MCF 10A (cell line): ENCODE data around the gene KLRD1. TPM values are rescaled to one million over a fixed set of nuclear protein-coding genes. Genes with fewer than 3 reads are reported as not detected.

Experiments
- BruUV-seq: library from RNA; stranded (reverse); fragments of 400-500 nt; replicated peaks from 2 replicates; lab custom pipeline; 2021; lab: Mats Ljungman, UMichigan
- CTCF ChIA-PET: fragments of 300-600 bp; sonication (Branson Sonifier 250); formaldehyde crosslinking; extraction: SDS; loops from one replicate; lab custom pipeline; 2021; ENCODE audit warnings: antibody characterized with exemption, inconsistent platforms; lab: Yijun Ruan, JAX
- POLR2A ChIA-PET: fragments of 300-600, 350-650 bp; sonication (Branson Sonifier 250); formaldehyde crosslinking; extraction: SDS; loops from one replicate; lab custom pipeline; 2020; ENCODE audit warnings: antibody characterized with exemption, inconsistent platforms; lab: Yijun Ruan, JAX
- DNase-seq: peaks from one replicate; pipeline ENCODE4 v3.0.0-alpha.2; 2018; ENCODE audit not compliant: unreplicated experiment
- H3K27ac Mint-ChIP-seq: one replicate; pipeline ENCODE4 v1.8.0; 2022; ENCODE audit warnings: mild to moderate bottlenecking, low read depth, mixed read lengths; ENCODE audit not compliant: unreplicated experiment
- H3K27me3 Mint-ChIP-seq: one replicate; pipeline ENCODE4 v1.8.0; 2022; ENCODE audit warnings: mixed read lengths; ENCODE audit not compliant: insufficient read depth, unreplicated experiment
- H3K36me3 Mint-ChIP-seq: one replicate; pipeline ENCODE4 v1.8.0; 2022; ENCODE audit warnings: mild to moderate bottlenecking, moderate library complexity, mixed read lengths; ENCODE audit not compliant: insufficient read depth, unreplicated experiment
- H3K4me1 Mint-ChIP-seq: one replicate; pipeline ENCODE4 v1.8.0; 2022; ENCODE audit warnings: mixed read lengths; ENCODE audit not compliant: insufficient read depth, unreplicated experiment
- H3K4me3 Mint-ChIP-seq: one replicate; pipeline ENCODE4 v1.8.0; 2022; ENCODE audit warnings: mild to moderate bottlenecking, moderate library complexity, mixed read lengths; ENCODE audit not compliant: unreplicated experiment
- H3K9me3 Mint-ChIP-seq: one replicate; pipeline ENCODE4 v1.8.0; 2022; ENCODE audit warnings: mixed read lengths; ENCODE audit not compliant: unreplicated experiment
- intact Hi-C: fragments of 100-400 bp; cut with micrococcal nuclease; formaldehyde crosslinking; loops from 2 replicates; pipeline ENCODE4 v1.14.1; 2022
- total RNA-seq: library from RNA; stranded (reverse); gene quantifications from 2 replicates; pipeline ENCODE4 v1.2.3, GENCODE V29; 2022
- TF ChIP-seq, protein P1 (sequence below): fragments of 200-600 bp; IDR thresholded peaks from one replicate; pipeline ENCODE4 v1.8.0; 2022; ENCODE audit warnings: antibody characterized with exemption, mild to moderate bottlenecking; ENCODE audit not compliant: unreplicated experiment

The KLRD1 gene
- total RNA-seq, 1 experiment from 2014 or later = not detected

DNA sequence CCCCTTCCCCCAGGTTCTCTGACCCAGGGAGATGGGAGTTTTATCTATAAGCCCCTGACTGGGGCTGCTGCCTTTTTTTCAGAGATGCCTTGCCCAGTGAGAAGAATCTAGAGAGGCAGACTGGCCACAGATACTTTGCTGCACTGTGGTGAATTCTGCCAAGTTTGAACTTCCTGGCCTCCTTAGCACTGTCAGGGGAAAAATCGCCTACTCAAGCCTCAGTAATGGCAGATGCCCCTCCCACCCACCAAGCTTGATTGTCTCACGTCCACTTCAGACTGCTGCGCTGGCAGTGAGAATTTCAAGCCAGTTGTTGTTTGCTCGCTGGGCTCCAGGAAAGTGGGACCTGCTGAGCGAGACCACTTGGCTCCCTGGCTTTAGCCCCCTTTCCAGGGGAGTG lies 50.5 kb downstream of the KLRD1 start:
- Mint-ChIP-seq H3K4me1 (peaks cover 22% of the 10 kb centered on the region), H3K27ac (no peak overlapping the region)

GRCh38 chr12:10358969-10359368 lies 51.3 kb downstream of the KLRD1 start:
- ChIA-PET POLR2A (no interaction called here), CTCF (interaction anchor here (0.6 kb wide), 2 partner anchors 37 to 122 kb away, joined by 3 read pairs; no protein-coding TSS in a partner anchor)
- no peak overlapping the region for H3K27ac Mint-ChIP-seq
- H3K4me3 Mint-ChIP-seq = no peak overlapping the region
- H3K27me3 Mint-ChIP-seq = no peaks in the 10 kb centered on the region
- H3K36me3 Mint-ChIP-seq = no peaks in the 10 kb centered on the region
- peaks cover 22% of the 10 kb centered on the region for H3K4me1 Mint-ChIP-seq
- DNase-seq = no peak
- intact Hi-C loops = no loop called here
- no TSS peak for BruUV-seq
- H3K9me3 Mint-ChIP-seq = no peaks in the 10 kb centered on the region
- TF ChIP-seq, protein P1, sequence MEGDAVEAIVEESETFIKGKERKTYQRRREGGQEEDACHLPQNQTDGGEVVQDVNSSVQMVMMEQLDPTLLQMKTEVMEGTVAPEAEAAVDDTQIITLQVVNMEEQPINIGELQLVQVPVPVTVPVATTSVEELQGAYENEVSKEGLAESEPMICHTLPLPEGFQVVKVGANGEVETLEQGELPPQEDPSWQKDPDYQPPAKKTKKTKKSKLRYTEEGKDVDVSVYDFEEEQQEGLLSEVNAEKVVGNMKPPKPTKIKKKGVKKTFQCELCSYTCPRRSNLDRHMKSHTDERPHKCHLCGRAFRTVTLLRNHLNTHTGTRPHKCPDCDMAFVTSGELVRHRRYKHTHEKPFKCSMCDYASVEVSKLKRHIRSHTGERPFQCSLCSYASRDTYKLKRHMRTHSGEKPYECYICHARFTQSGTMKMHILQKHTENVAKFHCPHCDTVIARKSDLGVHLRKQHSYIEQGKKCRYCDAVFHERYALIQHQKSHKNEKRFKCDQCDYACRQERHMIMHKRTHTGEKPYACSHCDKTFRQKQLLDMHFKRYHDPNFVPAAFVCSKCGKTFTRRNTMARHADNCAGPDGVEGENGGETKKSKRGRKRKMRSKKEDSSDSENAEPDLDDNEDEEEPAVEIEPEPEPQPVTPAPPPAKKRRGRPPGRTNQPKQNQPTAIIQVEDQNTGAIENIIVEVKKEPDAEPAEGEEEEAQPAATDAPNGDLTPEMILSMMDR = no peak

More for the DNA sequence above, 50.5 kb downstream of the KLRD1 start:
- H3K27me3 Mint-ChIP-seq = no peaks in the 10 kb centered on the region
- no peaks in the 10 kb centered on the region for H3K36me3 Mint-ChIP-seq
- H3K9me3 Mint-ChIP-seq = peaks cover under 1% of the 10 kb centered on the region
- no peak for DNase-seq
- ChIA-PET CTCF (interaction anchor here (0.6 to 0.7 kb wide), 2 partner anchors 157 to 207 kb away, joined by 3 read pairs; no protein-coding TSS in a partner anchor), POLR2A (interaction anchor here (1.1 kb wide), 1 partner anchor 39 kb away, joined by 5 read pairs; no protein-coding TSS in a partner anchor)
- intact Hi-C loops = no loop called here
- BruUV-seq = no TSS peak
- no peak overlapping the region for H3K4me3 Mint-ChIP-seq
- TF ChIP-seq, protein P1 = no peak

DNA sequence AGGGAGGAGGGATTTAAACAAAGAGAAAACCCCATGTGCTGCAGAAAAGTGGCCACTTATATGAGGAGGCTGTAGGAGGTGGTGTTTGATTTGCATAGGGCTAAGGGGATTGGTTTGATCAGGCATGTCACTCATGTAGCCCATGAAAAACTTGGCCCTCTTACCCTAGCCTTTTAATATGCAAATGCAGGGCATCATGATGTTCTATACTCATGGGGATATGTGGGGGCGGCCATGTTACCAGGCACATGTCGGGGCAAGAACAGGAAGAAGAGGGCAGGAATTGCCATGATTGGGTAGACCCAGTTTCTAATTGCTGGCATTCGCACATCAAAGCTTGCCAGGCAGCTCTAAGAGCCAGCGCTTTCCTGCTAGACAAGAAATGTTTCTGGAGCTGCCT lies 53.4 kb downstream of the KLRD1 start:
- CTCF ChIA-PET = interaction anchor here (1.0 kb wide), 1 partner anchor 125 kb away, joined by 4 read pairs; no protein-coding TSS in a partner anchor
- BruUV-seq = no TSS peak
- H3K4me1 Mint-ChIP-seq = peaks cover 22% of the 10 kb centered on the region
- no peaks in the 10 kb centered on the region for H3K9me3 Mint-ChIP-seq
- H3K27ac Mint-ChIP-seq = no peak overlapping the region
- TF ChIP-seq, protein P1 = no peak
- intact Hi-C loops = no loop called here
- DNase-seq = peak; percentile 61
- POLR2A ChIA-PET = interaction anchor here (0.6 to 1.9 kb wide), 6 partner anchors 11 to 364 kb away, joined by 3 to 10 read pairs (median 4); partner anchors contain the start of gene GABARAPL1
- H3K4me3 Mint-ChIP-seq = no peak overlapping the region
- H3K36me3 Mint-ChIP-seq = no peaks in the 10 kb centered on the region
- H3K27me3 Mint-ChIP-seq = no peaks in the 10 kb centered on the region

DNA sequence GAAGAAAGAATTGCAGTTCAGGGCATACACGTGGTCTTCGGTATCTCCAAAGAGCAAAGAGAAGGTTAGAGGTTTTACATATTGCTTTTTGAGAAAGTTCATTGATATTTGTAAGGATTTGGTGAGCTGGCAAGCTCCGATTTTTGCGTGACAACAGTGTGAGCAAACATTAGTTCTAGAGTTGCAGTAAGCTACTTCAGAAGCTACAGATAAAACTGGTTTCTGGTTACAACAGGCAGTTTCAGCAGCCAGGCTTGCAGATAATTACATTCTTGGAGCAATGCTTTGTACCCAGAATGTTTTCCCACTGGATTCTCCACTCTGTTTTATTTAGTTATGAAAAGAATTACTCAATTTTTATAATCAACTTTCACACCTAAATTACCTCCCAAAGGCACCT lies 54.0 kb downstream of the KLRD1 start:
- no peak overlapping the region for H3K4me3 Mint-ChIP-seq
- intact Hi-C loops = no loop called here
- peak; percentile 33 for DNase-seq
- H3K36me3 Mint-ChIP-seq = no peaks in the 10 kb centered on the region
- ChIA-PET CTCF (interaction anchor here (0.7 to 1.0 kb wide), 2 partner anchors 125 to 541 kb away, joined by 4 read pairs; no protein-coding TSS in a partner anchor), POLR2A (interaction anchor here (0.7 to 1.9 kb wide), 4 partner anchors 11 to 363 kb away, joined by 3 to 10 read pairs (median 6); partner anchors contain the start of gene GABARAPL1)
- TF ChIP-seq, protein P1 = no peak
- no peak overlapping the region for H3K27ac Mint-ChIP-seq
- no peaks in the 10 kb centered on the region for H3K27me3 Mint-ChIP-seq
- BruUV-seq = no TSS peak
- no peaks in the 10 kb centered on the region for H3K9me3 Mint-ChIP-seq
- peaks cover 22% of the 10 kb centered on the region for H3K4me1 Mint-ChIP-seq
